ENCODE data around the gene HOXA3.
A peak's percentile ranks its signal among the peaks of the same experiment; 100 is the strongest.

Gene HOXA3

GRCh38 chr7:27149842-27150567 is 2.4 kb downstream of the HOXA3 start:
- Histone ChIP-seq H3K79me2 (ENCODE audit: low read length) (no peaks in the 10 kb centered on the region), H3K27ac (ENCODE audit: low read length) (no peak overlapping the region), H3K9ac (ENCODE audit: low read length) (no peak overlapping the region; the same call in 1 of the 2 replicates), H2AFZ (ENCODE audit: low read length) (peak overlapping the region; percentile 64), H3K27me3 (replicated peaks; ENCODE audit: insufficient read depth, low read length) (peaks cover 75% of the 10 kb centered on the region), H3K9me3 (replicated peaks; ENCODE audit: insufficient read depth, low read length) (no peaks in the 10 kb centered on the region), H3K4me3 (ENCODE audit: low read length) (peak overlapping the region; percentile 61), H3F3A (ENCODE audit: insufficient read depth, low read length) (no peaks in the 10 kb centered on the region), H3K9me2 (replicated peaks; ENCODE audit: insufficient read depth, low read length) (no peaks in the 10 kb centered on the region), H3K4me2 (ENCODE audit: low read depth, low read length) (peak overlapping the region; percentile 96), H3K4me1 (ENCODE audit: low read length) (peaks cover 7% of the 10 kb centered on the region; the same call in 1 of the 2 replicates), H4K20me1 (ENCODE audit: insufficient read depth, low read length) (no peaks in the 10 kb centered on the region), H3K36me3 (replicated peaks; ENCODE audit: insufficient read depth, low read length) (no peaks in the 10 kb centered on the region)
- DNase-seq = no peak
- TF ChIP-seq EZH2 (optimal IDR thresholded peaks at IDR 0.05; ENCODE audit: low read depth, low read length) = no peak
- no peak for TF ChIP-seq EZH2phosphoT487 (IDR thresholded peaks at IDR 0.05; ENCODE audit: low read length)
- no peak for TF ChIP-seq CTCF (IDR thresholded peaks at IDR 0.05; ENCODE audit: low read length)

- no peaks in the 10 kb centered on the region for H3K9me3 ChIP-seq (replicated peaks; ENCODE audit: insufficient read depth, low read length)
- no peaks in the 10 kb centered on the region for H3K36me3 ChIP-seq (replicated peaks; ENCODE audit: insufficient read depth, low read length)
- H3F3A ChIP-seq (ENCODE audit: insufficient read depth, low read length) = no peaks in the 10 kb centered on the region
- peaks cover 65% of the 10 kb centered on the region for H3K27me3 ChIP-seq (replicated peaks; ENCODE audit: insufficient read depth, low read length)
- H3K4me1 ChIP-seq (ENCODE audit: low read length) = peaks cover 7% of the 10 kb centered on the region; the same call in 1 of the 2 replicates
- no peak overlapping the region for H3K4me2 ChIP-seq (ENCODE audit: low read depth, low read length)
- no peak overlapping the region for H2AFZ ChIP-seq (ENCODE audit: low read length)
- no peak overlapping the region for H3K4me3 ChIP-seq (ENCODE audit: low read length)
- no peak for DNase-seq
- H3K27ac ChIP-seq (ENCODE audit: low read length) = no peak overlapping the region
- no peaks in the 10 kb centered on the region for H3K79me2 ChIP-seq (ENCODE audit: low read length)
- TF ChIP-seq EZH2 (optimal IDR thresholded peaks at IDR 0.05; ENCODE audit: low read depth, low read length) = no peak
- no peak for TF ChIP-seq CTCF (IDR thresholded peaks at IDR 0.05; ENCODE audit: low read length)
- no peak for TF ChIP-seq EZH2phosphoT487 (IDR thresholded peaks at IDR 0.05; ENCODE audit: low read length)
- no peaks in the 10 kb centered on the region for H4K20me1 ChIP-seq (ENCODE audit: insufficient read depth, low read length)
- H3K9ac ChIP-seq (ENCODE audit: low read length) = no peak overlapping the region
- H3K9me2 ChIP-seq (replicated peaks; ENCODE audit: insufficient read depth, low read length) = no peaks in the 10 kb centered on the region
These were observed 3.4 kb downstream of the HOXA3 start for GRCh38 chr7:27148756-27149641.

- H3K9me2 ChIP-seq (replicated peaks; ENCODE audit: insufficient read depth, low read length) = no peaks in the 10 kb centered on the region
- DNase-seq = no peak
- H3K36me3 ChIP-seq (replicated peaks; ENCODE audit: insufficient read depth, low read length) = no peaks in the 10 kb centered on the region
- no peak overlapping the region for H3K4me2 ChIP-seq (ENCODE audit: low read depth, low read length)
- no peaks in the 10 kb centered on the region for H4K20me1 ChIP-seq (ENCODE audit: insufficient read depth, low read length)
- no peak overlapping the region for H2AFZ ChIP-seq (ENCODE audit: low read length)
- no peaks in the 10 kb centered on the region for H3F3A ChIP-seq (ENCODE audit: insufficient read depth, low read length)
- H3K4me1 ChIP-seq (ENCODE audit: low read length) = peaks cover 7% of the 10 kb centered on the region; the same call in 1 of the 2 replicates
- no peak overlapping the region for H3K4me3 ChIP-seq (ENCODE audit: low read length)
- no peak overlapping the region for H3K27ac ChIP-seq (ENCODE audit: low read length)
- H3K9ac ChIP-seq (ENCODE audit: low read length) = no peak overlapping the region
- H3K27me3 ChIP-seq (replicated peaks; ENCODE audit: insufficient read depth, low read length) = peaks cover 57% of the 10 kb centered on the region
- no peaks in the 10 kb centered on the region for H3K9me3 ChIP-seq (replicated peaks; ENCODE audit: insufficient read depth, low read length)
- H3K79me2 ChIP-seq (ENCODE audit: low read length) = no peaks in the 10 kb centered on the region
- TF ChIP-seq EZH2 (optimal IDR thresholded peaks at IDR 0.05; ENCODE audit: low read depth, low read length) (no peak), CTCF (IDR thresholded peaks at IDR 0.05; ENCODE audit: low read length) (no peak), EZH2phosphoT487 (IDR thresholded peaks at IDR 0.05; ENCODE audit: low read length) (no peak)
These were observed 4.2 kb downstream of the HOXA3 start for GRCh38 chr7:27148031-27148755.

Data from MM.1S (cell line).